GM10266 (cell line): ENCODE results near the gene SMYD3.

Source experiments
- DNase-seq: peaks from one replicate; pipeline ENCODE4 v3.0.0; 2012; ENCODE audit errors: extremely low spot score
- TF ChIP-seq, protein P1 (sequence below): IDR thresholded peaks from 2 replicates; pipeline ENCODE4 v1.5.1; 2012; ENCODE audit warnings: mild to moderate bottlenecking, low read depth; ENCODE audit not compliant: control insufficient read depth, insufficient read depth; ENCODE audit errors: missing control alignments

SMYD3 gene

DNA sequence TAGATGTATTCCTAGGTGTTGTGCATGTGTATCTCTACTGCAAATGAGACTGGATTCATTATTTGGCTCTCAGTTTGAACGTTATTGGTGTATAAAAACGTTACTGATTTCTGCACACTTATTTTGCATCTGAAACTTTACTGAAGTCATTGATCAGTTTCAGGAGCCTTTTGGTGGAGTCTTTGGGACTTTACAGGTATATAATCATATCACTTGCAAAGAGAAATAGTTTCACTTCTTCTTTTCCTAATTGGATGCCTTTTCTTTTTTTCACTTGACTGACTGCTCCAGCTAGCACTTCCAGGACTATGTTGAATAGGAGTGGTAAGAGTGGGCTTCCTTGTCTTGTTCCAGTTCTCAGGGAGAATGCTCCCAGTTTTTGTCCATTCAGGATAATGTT is 252.2 kb downstream of the SMYD3 start:
- no peak for DNase-seq

DNA sequence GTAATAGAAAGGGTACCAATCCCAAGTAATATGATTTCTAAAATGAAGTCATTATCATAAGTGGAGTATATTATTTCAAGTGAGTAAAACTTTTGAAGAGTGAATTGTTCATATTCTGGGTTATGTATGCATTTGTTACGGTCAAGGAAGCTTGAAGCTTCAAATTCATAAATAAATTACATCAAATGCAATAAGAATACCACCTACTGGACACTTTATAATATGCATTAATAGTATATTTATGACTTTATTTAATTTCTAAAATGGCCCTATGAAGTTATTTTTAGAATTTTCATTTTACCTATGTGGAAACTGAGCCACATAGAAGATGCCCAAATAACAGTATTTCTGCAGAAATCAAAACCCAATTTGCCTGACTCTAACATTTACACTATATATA is 260.6 kb downstream of the SMYD3 start:
- TF ChIP-seq, protein P1, sequence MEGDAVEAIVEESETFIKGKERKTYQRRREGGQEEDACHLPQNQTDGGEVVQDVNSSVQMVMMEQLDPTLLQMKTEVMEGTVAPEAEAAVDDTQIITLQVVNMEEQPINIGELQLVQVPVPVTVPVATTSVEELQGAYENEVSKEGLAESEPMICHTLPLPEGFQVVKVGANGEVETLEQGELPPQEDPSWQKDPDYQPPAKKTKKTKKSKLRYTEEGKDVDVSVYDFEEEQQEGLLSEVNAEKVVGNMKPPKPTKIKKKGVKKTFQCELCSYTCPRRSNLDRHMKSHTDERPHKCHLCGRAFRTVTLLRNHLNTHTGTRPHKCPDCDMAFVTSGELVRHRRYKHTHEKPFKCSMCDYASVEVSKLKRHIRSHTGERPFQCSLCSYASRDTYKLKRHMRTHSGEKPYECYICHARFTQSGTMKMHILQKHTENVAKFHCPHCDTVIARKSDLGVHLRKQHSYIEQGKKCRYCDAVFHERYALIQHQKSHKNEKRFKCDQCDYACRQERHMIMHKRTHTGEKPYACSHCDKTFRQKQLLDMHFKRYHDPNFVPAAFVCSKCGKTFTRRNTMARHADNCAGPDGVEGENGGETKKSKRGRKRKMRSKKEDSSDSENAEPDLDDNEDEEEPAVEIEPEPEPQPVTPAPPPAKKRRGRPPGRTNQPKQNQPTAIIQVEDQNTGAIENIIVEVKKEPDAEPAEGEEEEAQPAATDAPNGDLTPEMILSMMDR = no peak
- DNase-seq = no peak

More for the DNA sequence above, 252.2 kb downstream of the SMYD3 start:
- TF ChIP-seq, protein P1 = no peak

DNA sequence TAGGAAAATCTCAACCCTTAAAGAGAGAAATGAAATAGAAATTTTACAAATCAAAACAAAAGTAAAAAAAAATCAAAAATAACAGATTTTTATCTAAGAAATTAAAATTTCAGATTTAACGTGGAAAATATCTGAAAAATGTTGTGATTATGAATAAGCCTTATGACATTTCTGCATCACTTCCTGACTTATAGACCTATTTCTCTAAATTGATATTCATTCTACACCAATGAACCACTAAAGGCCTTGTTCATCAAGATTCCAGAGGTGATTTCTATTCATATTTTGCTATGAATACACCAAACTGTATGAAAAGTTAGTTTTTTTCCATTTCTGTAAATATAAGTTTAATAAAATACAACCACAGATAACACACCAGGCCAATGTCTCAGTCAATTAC is 261.5 kb downstream of the SMYD3 start:
- TF ChIP-seq, protein P1 = no peak

DNA sequence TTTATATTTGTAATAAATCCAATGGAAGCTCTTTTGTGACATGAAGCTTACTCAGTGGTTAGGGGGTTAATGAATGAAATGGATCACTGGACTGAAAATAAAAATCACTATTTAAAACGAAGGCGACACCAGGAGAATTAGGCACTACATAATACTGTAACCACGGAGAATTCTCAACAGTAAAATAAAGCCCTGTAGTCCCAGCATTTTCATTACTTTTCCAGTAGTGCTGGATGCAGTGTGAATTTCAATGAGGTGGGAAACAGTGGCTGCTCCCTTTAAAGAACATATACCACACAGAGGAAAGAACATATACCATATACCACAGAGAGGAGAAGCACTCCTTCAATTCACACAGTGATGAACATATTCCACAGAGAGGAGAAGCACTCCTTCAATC is 275.0 kb downstream of the SMYD3 start:
- DNase-seq = no peak
- TF ChIP-seq, protein P1 = no peak

More for the DNA sequence above, 261.5 kb downstream of the SMYD3 start:
- DNase-seq = no peak

DNA sequence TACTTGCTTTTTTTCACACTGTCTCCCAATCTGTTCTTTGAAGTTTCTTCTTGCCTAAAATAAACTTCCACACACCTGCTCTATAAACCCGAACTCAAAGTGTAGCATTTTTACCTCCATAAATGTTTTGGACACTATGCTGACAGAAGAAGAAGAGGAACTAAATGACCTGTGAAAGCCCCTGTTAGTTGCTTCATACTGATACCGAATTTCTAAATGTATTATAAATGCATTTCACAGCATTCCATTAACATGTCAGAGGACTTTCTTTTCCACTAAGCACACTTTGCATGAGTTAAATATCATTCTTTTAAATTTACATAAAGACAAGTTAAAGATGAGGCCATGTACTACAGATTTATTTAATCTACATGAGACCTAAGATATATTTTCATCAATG is 281.0 kb downstream of the SMYD3 start:
- DNase-seq = no peak
- TF ChIP-seq, protein P1 = no peak

DNA sequence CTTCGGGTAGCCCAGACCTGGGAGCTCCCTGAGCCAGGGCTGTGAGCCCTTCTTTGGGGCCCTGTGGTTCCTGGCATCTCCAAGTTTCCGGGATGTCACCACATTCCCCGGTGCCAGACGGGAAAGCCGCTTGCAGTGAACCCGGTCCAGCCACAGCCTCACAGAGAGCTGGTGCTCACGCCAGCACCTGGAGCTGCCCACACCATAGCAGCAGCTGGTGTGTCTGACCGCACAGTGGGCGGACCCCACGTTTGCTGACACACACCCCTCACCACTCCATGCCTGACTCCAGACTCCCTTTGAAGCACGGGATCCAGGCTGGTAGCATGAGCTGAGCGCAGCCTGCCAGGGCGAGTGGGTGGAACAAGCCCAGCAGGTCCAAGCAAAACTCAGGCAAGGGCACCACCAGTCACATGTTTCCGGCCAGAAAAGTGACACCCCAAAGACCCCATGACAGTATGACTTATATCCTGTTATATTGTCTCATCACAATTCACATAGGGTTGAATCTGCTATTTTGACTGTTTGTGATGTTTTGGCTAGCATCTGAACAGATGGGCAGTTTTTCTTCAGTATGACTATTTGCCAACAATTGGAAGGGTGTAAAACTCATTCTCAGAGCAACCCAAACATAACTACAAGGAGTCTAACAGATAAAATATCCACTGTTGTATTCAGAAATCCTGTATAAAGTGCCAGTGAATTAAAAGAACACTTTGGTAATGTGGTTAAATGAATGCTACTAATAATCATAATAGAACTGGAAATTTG is 285.4 kb downstream of the SMYD3 start:
- DNase-seq = no peak
- TF ChIP-seq, protein P1 = no peak

DNA sequence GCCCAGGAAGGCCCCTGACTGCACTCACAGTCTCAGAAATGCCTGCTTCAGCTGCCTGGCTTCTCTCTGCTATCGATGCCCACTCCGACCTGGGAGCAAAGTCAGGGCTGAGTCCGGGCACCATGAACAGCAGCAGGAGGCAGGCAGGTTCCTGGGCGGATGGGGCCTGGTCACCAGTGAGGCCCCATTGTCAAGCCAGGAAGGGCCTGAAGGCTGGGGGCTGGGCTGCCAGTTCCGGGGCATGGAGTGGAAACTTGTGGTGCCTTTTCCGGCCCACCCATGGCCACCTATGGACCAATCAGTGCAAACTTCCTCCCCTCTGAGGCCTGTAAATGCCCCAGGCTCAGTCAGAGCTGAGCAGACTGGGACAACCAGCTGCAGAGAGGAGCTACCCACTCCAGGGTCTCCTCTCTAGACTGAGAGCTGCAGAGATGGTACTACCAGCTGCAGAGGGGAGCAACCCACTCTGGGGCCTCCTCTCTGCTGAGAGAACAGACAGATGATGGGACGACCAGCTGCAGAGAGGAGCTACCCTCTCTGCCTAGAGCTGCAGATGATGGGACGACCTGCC is 286.5 kb downstream of the SMYD3 start:
- TF ChIP-seq, protein P1 = no peak
- no peak for DNase-seq
